ENCODE measurements around the gene NRDC.

GRCh38 chr1:51814513-51814912, 64.0 kb downstream of the NRDC start:
- TF ChIP-seq ZNF558 (tag by site-specific recombination; IDR thresholded peaks at IDR 0.05) (no peak), KLF16 (tag by site-specific recombination; IDR thresholded peaks at IDR 0.05) (no peak), REST (tag by site-specific recombination; IDR thresholded peaks at IDR 0.05) (no peak), CTCF (tag by site-specific recombination; IDR thresholded peaks at IDR 0.05) (no peak)
